GM21528 (cell line): Measurements from ENCODE around the gene DAPK3.
"Not testable (repeated sequence)": the region's sequence is repeated elsewhere in the genome, so short reads cannot be mapped to it uniquely, and the experiment has no call there.

Source experiments
- ATAC-seq: cut with Tn5 transposase; IDR thresholded peaks from one replicate; pipeline ENCODE4 v1.9.1; 2021; ENCODE audit warnings: mild to moderate bottlenecking, moderate library complexity; ENCODE audit not compliant: unreplicated experiment, low FRiP score

Gene DAPK3

GRCh38 chr19:3980353-3981251 is 9.7 kb upstream of the DAPK3 start:
- ATAC-seq, result no peak

GRCh38 chr19:3979674-3980352 is 8.9 kb upstream of the DAPK3 start:
- no peak for ATAC-seq

GRCh38 chr19:3979289-3979673 is 8.4 kb upstream of the DAPK3 start:
- ATAC-seq, result no peak

- no peak for ATAC-seq
Observed at GRCh38 chr19:3978145-3978544, 7.2 kb upstream of the DAPK3 start.

GRCh38 chr19:3977242-3978143 is 6.6 kb upstream of the DAPK3 start:
- no peak for ATAC-seq

- ATAC-seq, result no peak
Observed at GRCh38 chr19:3976495-3977241, 5.8 kb upstream of the DAPK3 start.

GRCh38 chr19:3975637-3976087 is 4.8 kb upstream of the DAPK3 start:
- ATAC-seq, result no peak

- no peak for ATAC-seq
Observed at GRCh38 chr19:3975144-3975543, 4.2 kb upstream of the DAPK3 start.

- no peak for ATAC-seq
Observed at GRCh38 chr19:3970313-3970807, 539 bp downstream of the DAPK3 start.

GRCh38 chr19:3969435-3970312 is 1.2 kb downstream of the DAPK3 start:
- no peak for ATAC-seq

GRCh38 chr19:3968556-3969434 is 2.1 kb downstream of the DAPK3 start:
- ATAC-seq, result no peak

GRCh38 chr19:3967983-3968382 is 2.9 kb downstream of the DAPK3 start:
- ATAC-seq, result not testable (repeated sequence)

- ATAC-seq, result no peak
Observed at GRCh38 chr19:3966051-3967017, 4.6 kb downstream of the DAPK3 start.

- no peak for ATAC-seq
Observed at GRCh38 chr19:3964256-3965194, 6.4 kb downstream of the DAPK3 start.

GRCh38 chr19:3963458-3964255 is 7.2 kb downstream of the DAPK3 start:
- no peak for ATAC-seq
